Tibial nerve (tissue), 4 donors: ENCODE measurements around the gene CTTNBP2.

Experiments
- EP300 ChIP-seq, 2 donors: sonication (generic); formaldehyde crosslinking; IDR thresholded peaks; one replicate each; pipeline ENCODE4 v1.6.1; 2017; ENCODE audit warnings: antibody characterized with exemption in 2 of 2, mild to moderate bottlenecking in 1 of 2
- TF ChIP-seq, protein P1 (sequence below), 5 experiments: fragments of 200-600 bp in 3 of 5; fragments of 450-650 bp in 2 of 5; sonication (generic) in 3 of 5; IDR thresholded peaks; one replicate each; pipeline ENCODE4 v1.5.1; 2016 to 2019; ENCODE audit warnings: antibody characterized with exemption in 5 of 5, mild to moderate bottlenecking in 3 of 5, moderate library complexity in 2 of 5

DNA sequence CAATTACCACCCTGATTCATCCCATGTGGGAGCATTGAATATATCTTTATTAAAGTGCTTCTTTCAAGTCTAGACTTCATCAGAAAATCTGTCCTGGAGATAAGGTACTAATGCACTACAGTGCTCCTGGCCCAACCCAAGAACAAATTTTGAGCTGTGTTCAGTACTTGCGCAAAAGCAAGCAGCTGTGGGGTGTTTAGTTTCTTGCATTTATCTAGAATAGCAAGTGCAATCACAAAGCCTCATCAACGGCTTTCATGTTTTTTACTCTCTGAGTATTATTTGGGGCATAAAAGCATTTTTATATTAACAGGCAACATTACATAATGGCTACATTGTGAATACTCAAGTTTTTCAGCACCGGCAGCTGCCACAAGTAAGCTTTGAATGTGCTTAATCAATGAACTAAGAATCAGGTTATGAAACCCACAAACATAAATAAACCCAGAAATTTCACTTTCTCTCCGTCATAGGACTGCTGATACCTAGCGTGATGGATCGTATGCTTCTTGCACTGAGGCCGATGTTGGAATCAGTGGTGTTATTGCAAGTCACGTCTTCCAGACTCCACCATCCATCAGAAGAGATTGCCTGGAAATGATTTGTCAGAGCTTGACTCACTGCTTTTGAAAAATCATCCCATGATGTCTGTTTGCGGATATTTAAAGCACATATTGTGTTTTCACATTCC is 113.1 kb downstream of the CTTNBP2 start:
- TF ChIP-seq, protein P1, sequence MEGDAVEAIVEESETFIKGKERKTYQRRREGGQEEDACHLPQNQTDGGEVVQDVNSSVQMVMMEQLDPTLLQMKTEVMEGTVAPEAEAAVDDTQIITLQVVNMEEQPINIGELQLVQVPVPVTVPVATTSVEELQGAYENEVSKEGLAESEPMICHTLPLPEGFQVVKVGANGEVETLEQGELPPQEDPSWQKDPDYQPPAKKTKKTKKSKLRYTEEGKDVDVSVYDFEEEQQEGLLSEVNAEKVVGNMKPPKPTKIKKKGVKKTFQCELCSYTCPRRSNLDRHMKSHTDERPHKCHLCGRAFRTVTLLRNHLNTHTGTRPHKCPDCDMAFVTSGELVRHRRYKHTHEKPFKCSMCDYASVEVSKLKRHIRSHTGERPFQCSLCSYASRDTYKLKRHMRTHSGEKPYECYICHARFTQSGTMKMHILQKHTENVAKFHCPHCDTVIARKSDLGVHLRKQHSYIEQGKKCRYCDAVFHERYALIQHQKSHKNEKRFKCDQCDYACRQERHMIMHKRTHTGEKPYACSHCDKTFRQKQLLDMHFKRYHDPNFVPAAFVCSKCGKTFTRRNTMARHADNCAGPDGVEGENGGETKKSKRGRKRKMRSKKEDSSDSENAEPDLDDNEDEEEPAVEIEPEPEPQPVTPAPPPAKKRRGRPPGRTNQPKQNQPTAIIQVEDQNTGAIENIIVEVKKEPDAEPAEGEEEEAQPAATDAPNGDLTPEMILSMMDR (IDR thresholded peaks at IDR 0.05): no peak
- no peak for TF ChIP-seq EP300 (IDR thresholded peaks at IDR 0.05)
